Loucy (cell line): ENCODE measurements around the gene RAD51B.
A peak's percentile ranks its signal among the peaks of the same experiment; 100 is the strongest.

Experiments
- H2AFZ ChIP-seq: fragments of 200-600 bp; sonication (generic); 2 replicates; pipeline ENCODE4 v1.6.0; 2016; ENCODE audit warnings: antibody characterized with exemption, mild to moderate bottlenecking, low read length, moderate library complexity
- H3F3A ChIP-seq: fragments of 200-600 bp; 2 replicates; pipeline ENCODE4 v1.6.0; 2016; ENCODE audit warnings: antibody characterized with exemption, low read depth, mild to moderate bottlenecking
- H3K27me3 ChIP-seq: fragments of 200-600 bp; sonication (generic); 2 replicates; pipeline ENCODE4 v1.6.1; 2014; ENCODE audit warnings: low read length, mild to moderate bottlenecking; ENCODE audit not compliant: insufficient read depth, poor library complexity, severe bottlenecking
- H3K36me3 ChIP-seq: fragments of 200-600 bp; sonication (generic); 2 replicates; pipeline ENCODE4 v1.6.1; 2016; ENCODE audit warnings: low read length; ENCODE audit not compliant: insufficient read depth
- H3K4me1 ChIP-seq: fragments of 200-600 bp; sonication (generic); 2 replicates; pipeline ENCODE4 v1.5.1; 2014; ENCODE audit warnings: low read length, mild to moderate bottlenecking; ENCODE audit not compliant: insufficient read depth, poor library complexity, severe bottlenecking
- H3K4me2 ChIP-seq: fragments of 200-600 bp; sonication (generic); 2 replicates; pipeline ENCODE4 v1.6.0; 2014; ENCODE audit warnings: antibody characterized with exemption, low read length, low read depth, mild to moderate bottlenecking; ENCODE audit not compliant: poor library complexity, severe bottlenecking
- H3K4me3 ChIP-seq: fragments of 200-600 bp; sonication (generic); 2 replicates; pipeline ENCODE4 v1.5.1; 2014; ENCODE audit warnings: low read length, mild to moderate bottlenecking, mixed read lengths; ENCODE audit not compliant: poor library complexity, severe bottlenecking
- H3K79me2 ChIP-seq: fragments of 200-600 bp; sonication (generic); 2 replicates; pipeline ENCODE4 v1.6.1; 2014; ENCODE audit warnings: low read length; ENCODE audit not compliant: insufficient read depth
- H3K9ac ChIP-seq: fragments of 200-600 bp; sonication (generic); 2 replicates; pipeline ENCODE4 v1.6.0; 2014; ENCODE audit warnings: mild to moderate bottlenecking, low read depth, low read length, moderate library complexity; ENCODE audit not compliant: poor library complexity, severe bottlenecking
- H3K9me2 ChIP-seq: fragments of 200-600 bp; sonication (generic); replicated peaks from 2 replicates; pipeline ENCODE4 v1.6.1; 2016; ENCODE audit warnings: low read depth, low read length, mixed read lengths
- H3K9me3 ChIP-seq: fragments of 200-600 bp; sonication (generic); 2 replicates; pipeline ENCODE4 v1.6.1; 2014; ENCODE audit warnings: mild to moderate bottlenecking, antibody characterized with exemption, low read length, low read depth; ENCODE audit not compliant: insufficient read depth
- H4K20me1 ChIP-seq: fragments of 200-600 bp; sonication (generic); 2 replicates; pipeline ENCODE4 v1.6.0; 2014; ENCODE audit warnings: antibody characterized with exemption, low read length, mild to moderate bottlenecking; ENCODE audit not compliant: insufficient read depth, poor library complexity, severe bottlenecking
- EZH2phosphoT487 ChIP-seq: fragments of 200-600 bp; IDR thresholded peaks from 2 replicates; pipeline ENCODE4 v1.6.1; 2018; ENCODE audit warnings: antibody characterized with exemption, mild to moderate bottlenecking, moderate library complexity, borderline replicate concordance
- TF ChIP-seq, protein P1 (sequence below): fragments of 200-600 bp; sonication (generic); conservative IDR thresholded peaks from 2 replicates; pipeline ENCODE4 v1.5.1; 2014; ENCODE audit warnings: mild to moderate bottlenecking, antibody characterized with exemption, low read length

RAD51B gene

DNA sequence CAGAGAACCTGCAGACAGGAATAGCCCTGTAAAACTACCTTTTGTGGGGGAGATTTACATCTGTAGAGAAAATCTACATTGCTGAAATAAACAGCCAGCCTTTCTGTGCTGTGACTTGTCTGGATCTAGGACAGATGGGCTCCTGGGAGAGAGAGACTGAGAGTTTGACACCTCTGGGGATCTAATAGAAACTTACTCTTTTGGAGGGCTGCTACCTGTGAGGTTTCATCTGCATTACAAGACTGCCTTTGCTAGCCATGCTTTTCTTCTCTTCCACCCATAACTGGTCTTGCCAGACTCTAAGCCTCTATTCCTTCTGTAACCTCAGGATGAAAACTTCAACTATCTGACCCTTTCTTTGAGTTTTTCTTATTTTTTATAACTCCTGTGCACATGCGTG is 520.7 kb downstream of the RAD51B start:
- Histone ChIP-seq H3F3A (no peaks in the 10 kb centered on the region), H4K20me1 (no peaks in the 10 kb centered on the region), H3K79me2 (no peaks in the 10 kb centered on the region), H3K9me3 (no peaks in the 10 kb centered on the region; the same call in 1 of the 2 replicates), H3K4me3 (no peak overlapping the region), H3K9ac (no peak overlapping the region), H3K4me2 (no peak overlapping the region), H3K27me3 (no peaks in the 10 kb centered on the region), H3K9me2 (no peaks in the 10 kb centered on the region), H3K36me3 (no peaks in the 10 kb centered on the region), H2AFZ (no peak overlapping the region), H3K4me1 (peaks cover 45% of the 10 kb centered on the region)
- no peak for TF ChIP-seq EZH2phosphoT487
- TF ChIP-seq, protein P1, sequence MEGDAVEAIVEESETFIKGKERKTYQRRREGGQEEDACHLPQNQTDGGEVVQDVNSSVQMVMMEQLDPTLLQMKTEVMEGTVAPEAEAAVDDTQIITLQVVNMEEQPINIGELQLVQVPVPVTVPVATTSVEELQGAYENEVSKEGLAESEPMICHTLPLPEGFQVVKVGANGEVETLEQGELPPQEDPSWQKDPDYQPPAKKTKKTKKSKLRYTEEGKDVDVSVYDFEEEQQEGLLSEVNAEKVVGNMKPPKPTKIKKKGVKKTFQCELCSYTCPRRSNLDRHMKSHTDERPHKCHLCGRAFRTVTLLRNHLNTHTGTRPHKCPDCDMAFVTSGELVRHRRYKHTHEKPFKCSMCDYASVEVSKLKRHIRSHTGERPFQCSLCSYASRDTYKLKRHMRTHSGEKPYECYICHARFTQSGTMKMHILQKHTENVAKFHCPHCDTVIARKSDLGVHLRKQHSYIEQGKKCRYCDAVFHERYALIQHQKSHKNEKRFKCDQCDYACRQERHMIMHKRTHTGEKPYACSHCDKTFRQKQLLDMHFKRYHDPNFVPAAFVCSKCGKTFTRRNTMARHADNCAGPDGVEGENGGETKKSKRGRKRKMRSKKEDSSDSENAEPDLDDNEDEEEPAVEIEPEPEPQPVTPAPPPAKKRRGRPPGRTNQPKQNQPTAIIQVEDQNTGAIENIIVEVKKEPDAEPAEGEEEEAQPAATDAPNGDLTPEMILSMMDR: no peak

DNA sequence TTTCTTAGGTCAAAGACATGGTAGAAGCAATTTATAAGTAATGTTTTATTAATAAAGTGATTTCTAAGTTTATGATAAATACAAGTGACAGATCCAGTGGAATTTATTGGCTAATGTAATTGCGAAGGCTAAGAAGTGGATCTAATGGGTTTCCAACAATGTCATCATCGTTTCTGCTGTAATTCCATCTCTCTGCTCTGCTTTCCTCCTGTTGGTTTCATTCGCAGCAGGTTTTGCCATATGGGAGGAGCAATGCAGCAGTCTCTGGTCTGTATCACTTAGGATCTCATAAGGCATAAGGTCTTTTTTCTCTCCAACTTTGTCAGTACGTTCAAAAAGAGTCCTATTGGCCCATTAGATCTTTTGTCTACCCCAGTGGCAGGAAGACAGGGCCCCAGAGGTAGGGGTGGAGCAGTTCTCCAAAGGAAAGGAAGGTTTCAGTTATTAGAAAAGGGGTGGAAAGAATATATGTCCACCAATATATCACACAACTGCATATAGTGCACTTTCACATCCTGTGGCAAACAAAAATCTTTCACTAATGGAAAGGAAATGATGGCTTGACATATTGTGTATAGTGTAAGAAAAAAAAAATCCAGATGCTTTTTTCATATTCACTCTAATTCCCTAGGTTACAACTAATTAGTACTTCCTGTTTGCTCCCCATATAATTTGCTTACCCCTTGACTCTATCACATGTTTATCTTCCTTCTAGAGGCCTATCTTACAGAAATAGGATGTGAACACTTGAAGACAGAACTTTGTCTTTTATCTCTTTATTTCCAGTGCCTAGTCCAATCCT is 522.0 kb downstream of the RAD51B start:
- Histone ChIP-seq H4K20me1 (no peaks in the 10 kb centered on the region), H3K36me3 (no peaks in the 10 kb centered on the region), H3K4me1 (peaks cover 33% of the 10 kb centered on the region), H3F3A (no peaks in the 10 kb centered on the region), H3K79me2 (no peaks in the 10 kb centered on the region), H3K4me3 (no peak overlapping the region), H3K27me3 (no peaks in the 10 kb centered on the region), H3K9ac (peak overlapping the region; percentile 25), H3K9me2 (no peaks in the 10 kb centered on the region), H3K9me3 (no peaks in the 10 kb centered on the region; the same call in 1 of the 2 replicates), H2AFZ (0 out of 2 replicates have a peak overlapping the region, but pooled peaks have one; percentile 41), H3K4me2 (peak overlapping the region; percentile 41)
- TF ChIP-seq EZH2phosphoT487: no peak

DNA sequence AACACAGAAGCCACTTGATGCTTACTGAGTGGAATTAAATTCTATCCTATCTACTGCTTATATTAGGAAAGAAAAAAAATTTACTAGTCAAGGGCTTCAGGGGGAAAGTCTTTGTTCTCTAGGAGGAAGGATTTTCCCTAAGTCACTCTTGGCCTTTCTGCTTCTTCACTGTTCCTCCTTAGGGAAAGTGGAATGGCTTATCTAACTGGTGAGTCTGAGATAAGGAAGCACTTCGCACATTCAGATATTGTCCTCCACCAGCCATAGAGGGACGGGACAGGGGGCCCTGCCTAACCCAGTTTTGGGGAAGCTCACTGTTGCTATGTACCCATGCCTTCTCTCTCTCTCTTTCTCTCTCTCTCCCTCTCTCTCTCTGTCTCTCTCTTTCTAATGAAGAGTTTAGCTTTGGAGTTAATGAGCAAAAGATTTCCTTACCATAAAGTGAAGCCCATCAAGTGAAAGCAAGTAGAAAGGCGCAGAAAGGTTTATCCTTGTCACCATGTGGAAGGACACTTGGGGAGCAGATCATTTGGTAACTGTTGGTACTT is 522.7 kb downstream of the RAD51B start:
- Histone ChIP-seq H2AFZ (peak overlapping the region; percentile 41; the same call in 1 of the 2 replicates), H3K36me3 (no peaks in the 10 kb centered on the region), H3K9ac (peak overlapping the region; percentile 25), H3K9me3 (no peaks in the 10 kb centered on the region; the same call in 1 of the 2 replicates), H3K4me3 (no peak overlapping the region), H3K79me2 (no peaks in the 10 kb centered on the region), H4K20me1 (no peaks in the 10 kb centered on the region), H3K4me2 (peak overlapping the region; percentile 41), H3K9me2 (no peaks in the 10 kb centered on the region), H3K4me1 (peaks cover 27% of the 10 kb centered on the region), H3K27me3 (no peaks in the 10 kb centered on the region), H3F3A (no peaks in the 10 kb centered on the region)
- no peak for TF ChIP-seq EZH2phosphoT487
- TF ChIP-seq, protein P1: no peak
